ENCODE measurements around the gene ABHD12B. TPM values are rescaled to one million over a fixed set of nuclear protein-coding genes. Genes with fewer than 3 reads are reported as not detected.

Gene ABHD12B
- total RNA-seq, 2 experiments from 2014 or later = not detected

Other genes starting within 250 kb of the ABHD12B start
- gene SAV1, start 203.7 kb upstream of the ABHD12B start, total RNA-seq = 1 to 10 TPM; 2.1 to 2.8 TPM
- gene NIN, start 40.9 kb upstream of the ABHD12B start, total RNA-seq = 100 to 1,000 TPM; 104 TPM
- not detected for gene PYGL, start 72.4 kb downstream of the ABHD12B start, total RNA-seq
- gene TRIM9, start 223.1 kb downstream of the ABHD12B start, total RNA-seq = under 1 TPM; 0.63 to 0.73 TPM

Measured in activated CD8-positive, alpha-beta T cell treated with anti-CD3 and anti-CD28 coated beads, Interleukin-2, amount 10 ng/mL, durations not matched to agents 7 days and 5 days (primary cell).